Tibial artery (tissue), 4 donors: ENCODE measurements around the gene PPM1J.

ENCODE experiments used
- DNase-seq, 2 donors: peaks; one replicate each; pipeline ENCODE4 v3.0.0-alpha.2; 2019
- H3K27ac ChIP-seq, 2 donors: fragments of 200-600 bp; sonication (generic) in 1 of 2; 1 replicate in 1 of 2; 2 replicates in 1 of 2; pipeline ENCODE4 v1.5.1; 2018 to 2019; ENCODE audit warnings: mild to moderate bottlenecking in 1 of 2
- H3K27me3 ChIP-seq, 2 donors: fragments of 200-600 bp; sonication (generic) in 1 of 2; one replicate each; pipeline versions ENCODE4 v1.5.1 to v1.6.0; 2016 to 2019
- H3K36me3 ChIP-seq, 3 donors: fragments of 200-600 bp; sonication (generic) in 2 of 3; one replicate each; pipeline ENCODE4 v1.5.1; 2016 to 2019; ENCODE audit warnings: mild to moderate bottlenecking in 2 of 3
- H3K4me1 ChIP-seq, 4 donors: fragments of 200-600 bp; sonication (generic) in 2 of 4; 1 replicate in 3 of 4; 2 replicates in 1 of 4; pipeline ENCODE4 v1.5.1; 2016 to 2019
- H3K4me3 ChIP-seq, 2 donors: fragments of 200-600 bp; sonication (generic) in 1 of 2; 1 replicate in 1 of 2; 2 replicates in 1 of 2; pipeline ENCODE4 v1.5.1; 2018 to 2019; ENCODE audit warnings: mild to moderate bottlenecking in 2 of 2
- H3K9me3 ChIP-seq, 3 donors: fragments of 200-600 bp; sonication (generic) in 1 of 3; one replicate each; pipeline ENCODE4 v1.5.1; 2016 to 2019
- CTCF ChIP-seq, 2 experiments: fragments of 200-600 bp in 1 of 2; fragments of 450-650 bp in 1 of 2; IDR thresholded peaks; one replicate each; pipeline ENCODE4 v1.5.1; 2017 to 2019; ENCODE audit warnings: antibody characterized with exemption in 2 of 2, mild to moderate bottlenecking in 1 of 2, moderate library complexity in 1 of 2
- intact Hi-C: fragments of 100-400 bp; cut with DNase I; formaldehyde crosslinking; loops from one replicate; pipeline ENCODE4 v1.15.0; 2023; ENCODE audit warnings: low total_unique reads

PPM1J gene

GRCh38 chr1:112715264-112716053, at the start of gene PPM1J:
TSS of gene PPM1J (minus strand) at chr1:112715332. CDS start at chr1:112715301, 31 bp downstream.
- Histone ChIP-seq H3K9me3 (no peaks in the 10 kb centered on the region), H3K27ac (peak within 1 kb of the TSS; percentile 64 to 70), H3K27me3 (peaks cover 0 to 15% of the 10 kb centered on the region in 2 donors), H3K4me3 (peak within 1 kb of the TSS; percentile 60 to 67), H3K4me1 (peaks cover 0 to 38% (median 27%) of the 10 kb centered on the region in 4 donors), H3K36me3 (no peaks in the 10 kb centered on the region)
- TF ChIP-seq CTCF (IDR thresholded peaks at IDR 0.05): no peak
- intact Hi-C loops: loop anchor here (5.0 to 10.0 kb wide), 2 partner anchors 87 to 239 kb away; partner anchors contain the start of gene SLC16A1
- DNase-seq: peak; percentile 98 to 99

GRCh38 chr1:112762541-112763500, 47.7 kb upstream of the PPM1J start:
- intact Hi-C loops: no loop called here
- Histone ChIP-seq H3K27ac (no peak overlapping the region), H3K27me3 (no peaks in the 10 kb centered on the region), H3K4me1 (peaks cover 0 to 9% (median 8%) of the 10 kb centered on the region in 4 donors), H3K9me3 (no peaks in the 10 kb centered on the region), H3K4me3 (no peak overlapping the region), H3K36me3 (no peaks in the 10 kb centered on the region)
- no peak for TF ChIP-seq CTCF (IDR thresholded peaks at IDR 0.05)
- no peak for DNase-seq

- Histone ChIP-seq H3K9me3 (no peaks in the 10 kb centered on the region), H3K4me1 (peaks cover 0 to 9% (median 8%) of the 10 kb centered on the region in 4 donors), H3K27ac (no peak overlapping the region), H3K4me3 (no peak overlapping the region), H3K36me3 (no peaks in the 10 kb centered on the region), H3K27me3 (no peaks in the 10 kb centered on the region)
- no peak for TF ChIP-seq CTCF (IDR thresholded peaks at IDR 0.05)
- DNase-seq: no peak
- intact Hi-C loops: no loop called here
These were observed 46.8 kb upstream of the PPM1J start for GRCh38 chr1:112761714-112762480.

GRCh38 chr1:112759228-112759627, 44.1 kb upstream of the PPM1J start:
- Histone ChIP-seq H3K9me3 (peaks cover 0 to 9% (median 3%) of the 10 kb centered on the region in 3 donors), H3K4me1 (peaks cover 0 to 9% (median 8%) of the 10 kb centered on the region in 4 donors), H3K27ac (no peak overlapping the region), H3K27me3 (peaks cover 0 to 4% of the 10 kb centered on the region in 2 donors), H3K4me3 (no peak overlapping the region), H3K36me3 (no peaks in the 10 kb centered on the region)
- intact Hi-C loops: no loop called here
- no peak for TF ChIP-seq CTCF (IDR thresholded peaks at IDR 0.05)
- DNase-seq: no peak

GRCh38 chr1:112754116-112754628, 39.0 kb upstream of the PPM1J start:
- no peak for TF ChIP-seq CTCF (IDR thresholded peaks at IDR 0.05)
- peaks cover 0 to 7% of the 10 kb centered on the region in 2 donors for H3K27me3 ChIP-seq
- no peak overlapping the region for H3K27ac ChIP-seq
- H3K4me1 ChIP-seq: no peaks in the 10 kb centered on the region
- H3K9me3 ChIP-seq: peaks cover 0 to 12% (median 5%) of the 10 kb centered on the region in 3 donors
- no peak for DNase-seq
- no peaks in the 10 kb centered on the region for H3K36me3 ChIP-seq
- intact Hi-C loops: no loop called here
- H3K4me3 ChIP-seq: no peak overlapping the region
